Ishikawa (cell line): Measurements from ENCODE around the gene GGACT.

Experiments used
- CEBPB ChIP-seq: IDR thresholded peaks from 2 replicates; pipeline ENCODE4 v1.6.1; 2012
- NFIC ChIP-seq: IDR thresholded peaks from 2 replicates; pipeline ENCODE4 v1.6.1; 2012
- TAF1 ChIP-seq: IDR thresholded peaks from 2 replicates; pipeline ENCODE4 v1.6.1; 2012; ENCODE audit warnings: low read depth, mild to moderate bottlenecking
- YY1 ChIP-seq: IDR thresholded peaks from 2 replicates; pipeline ENCODE4 v1.6.1; 2012; ENCODE audit warnings: low read depth
- TF ChIP-seq, protein P1 (sequence below): IDR thresholded peaks from 2 replicates; pipeline ENCODE4 v1.6.1; 2012

DNA sequence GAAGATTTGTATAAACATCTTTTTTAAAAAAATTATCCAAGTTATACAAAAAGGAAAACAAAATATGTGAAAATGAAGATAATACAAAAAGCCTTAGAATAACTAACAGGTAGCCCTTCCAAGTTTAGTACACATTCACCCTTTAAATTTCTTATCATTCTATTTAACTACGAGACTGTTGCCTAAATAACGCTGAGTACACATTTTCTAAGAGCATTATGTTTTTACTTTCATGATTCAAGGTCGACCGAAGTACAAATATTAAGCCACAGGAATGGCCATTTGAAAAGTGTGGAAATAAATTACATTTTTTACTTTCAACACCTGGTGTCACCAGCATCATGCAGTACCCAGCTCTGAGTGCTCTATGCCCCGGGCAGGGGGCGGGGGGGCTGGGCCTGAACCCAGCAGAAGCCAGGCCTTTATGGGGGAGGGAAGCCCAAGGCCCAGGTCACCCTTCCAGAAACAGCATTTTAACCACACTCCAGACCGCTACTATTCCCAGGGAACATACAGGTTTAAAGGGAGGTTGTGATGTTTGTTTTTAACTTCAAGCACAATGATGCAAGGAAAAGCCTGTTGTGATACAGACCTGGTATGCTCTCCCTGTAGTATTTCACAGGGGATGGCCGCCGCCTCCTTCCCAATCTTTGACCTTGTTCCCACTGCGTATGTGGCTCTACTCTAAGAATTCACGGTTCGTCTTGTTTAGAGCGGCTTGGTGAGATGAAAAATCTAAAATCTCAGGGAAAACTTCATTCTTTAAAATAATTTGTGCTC, 24.0 kb downstream of the GGACT start:
- TF ChIP-seq NFIC (no peak), TAF1 (no peak), YY1 (no peak), CEBPB (no peak)
- TF ChIP-seq, protein P1, sequence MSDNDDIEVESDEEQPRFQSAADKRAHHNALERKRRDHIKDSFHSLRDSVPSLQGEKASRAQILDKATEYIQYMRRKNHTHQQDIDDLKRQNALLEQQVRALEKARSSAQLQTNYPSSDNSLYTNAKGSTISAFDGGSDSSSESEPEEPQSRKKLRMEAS, result no peak
